ENCODE measurements around the gene TLN1. TPM values are rescaled to one million over a fixed set of nuclear protein-coding genes. Genes with fewer than 3 reads are reported as not detected.

Gene TLN1
- total RNA-seq, 2 donors from 2014 or later, result 117 to 123 TPM

- Mint-ChIP-seq H3K36me3 (ENCODE audit: low read depth) (peaks cover 17% of the 10 kb centered on the region), H3K4me1 (peaks cover 30% of the 10 kb centered on the region), H3K27me3 (ENCODE audit: insufficient read depth) (no peaks in the 10 kb centered on the region), H3K4me3 (peak overlapping the region; percentile 85), H3K27ac (peak overlapping the region; percentile 88), H3K9me3 (no peaks in the 10 kb centered on the region)
- H3K4me1 ChIP-seq (ENCODE audit: control insufficient read depth, insufficient read depth, low read length), result peaks cover 10% of the 10 kb centered on the region
- peak; percentile 88 for DNase-seq
- WGBS, 2 experiments (ENCODE audit: insufficient coverage in 1 of 2, insufficient read length in 1 of 2), result 0 to 5% methylated on average over 8 to 61 of the region's 61 CpGs
- H3K27me3 ChIP-seq (ENCODE audit: control insufficient read depth, insufficient read depth, low read length, poor library complexity, severe bottlenecking), result no peaks in the 10 kb centered on the region
- H3K9me3 ChIP-seq (ENCODE audit: control insufficient read depth, low read length), result no peaks in the 10 kb centered on the region
- H3K36me3 ChIP-seq (ENCODE audit: control insufficient read depth, insufficient read depth, low read length), result peaks cover 24% of the 10 kb centered on the region
- H3K4me3 ChIP-seq (ENCODE audit: low read length), result peak overlapping the region; percentile 96
- H3K27ac ChIP-seq (ENCODE audit: low read depth, low read length), result peak overlapping the region; percentile 58
- TF ChIP-seq CTCF (conservative IDR thresholded peaks at IDR 0.05), result no peak
- peak overlapping the region; percentile 28 for H3K9ac ChIP-seq (ENCODE audit: extremely low read depth, low read length, poor library complexity, severe bottlenecking)
These were observed 41.2 kb downstream of the TLN1 start for GRCh38 chr9:35690614-35691333.

GRCh38 chr9:35690294-35690613, 41.7 kb downstream of the TLN1 start:
- H3K27me3 ChIP-seq (ENCODE audit: control insufficient read depth, insufficient read depth, low read length, poor library complexity, severe bottlenecking), result no peaks in the 10 kb centered on the region
- H3K27me3 Mint-ChIP-seq (ENCODE audit: insufficient read depth), result no peaks in the 10 kb centered on the region
- peak overlapping the region; percentile 88 for H3K27ac Mint-ChIP-seq
- peak overlapping the region; percentile 28 for H3K9ac ChIP-seq (ENCODE audit: extremely low read depth, low read length, poor library complexity, severe bottlenecking)
- H3K36me3 ChIP-seq (ENCODE audit: control insufficient read depth, insufficient read depth, low read length), result peaks cover 25% of the 10 kb centered on the region
- peaks cover 21% of the 10 kb centered on the region for H3K36me3 Mint-ChIP-seq (ENCODE audit: low read depth)
- H3K4me1 Mint-ChIP-seq, result peaks cover 30% of the 10 kb centered on the region
- H3K4me1 ChIP-seq (ENCODE audit: control insufficient read depth, insufficient read depth, low read length), result peaks cover 10% of the 10 kb centered on the region
- no peak for TF ChIP-seq CTCF (conservative IDR thresholded peaks at IDR 0.05)
- no peaks in the 10 kb centered on the region for H3K9me3 ChIP-seq (ENCODE audit: control insufficient read depth, low read length)
- peak overlapping the region; percentile 85 for H3K4me3 Mint-ChIP-seq
- DNase-seq, result peak; percentile 80
- peak overlapping the region; percentile 63 for H3K27ac ChIP-seq (ENCODE audit: low read depth, low read length)
- 1% methylated on average over 21 of the region's 21 CpGs; no CpG with 5 or more reads in 1 of the 2 experiments for WGBS, 2 experiments (ENCODE audit: insufficient coverage in 1 of 2, insufficient read length in 1 of 2)
- H3K9me3 Mint-ChIP-seq, result no peaks in the 10 kb centered on the region
- H3K4me3 ChIP-seq (ENCODE audit: low read length), result peak overlapping the region; percentile 96

GRCh38 chr9:35689542-35690293, 42.3 kb downstream of the TLN1 start, which contains the start of gene TPM2:
TPM2 (minus strand) TSS chr9:35689925; CDS start chr9:35689817, 108 bp downstream.
- WGBS, 2 experiments (ENCODE audit: insufficient coverage in 1 of 2, insufficient read length in 1 of 2), result 0 to 1% methylated on average over 23 to 61 of the region's 61 CpGs
- peaks cover 31% of the 10 kb centered on the region for H3K36me3 ChIP-seq (ENCODE audit: control insufficient read depth, insufficient read depth, low read length)
- peaks cover 25% of the 10 kb centered on the region for H3K36me3 Mint-ChIP-seq (ENCODE audit: low read depth)

More at GRCh38 chr9:35689542-35690293, 42.3 kb downstream of the TLN1 start, which contains the start of gene TPM2:
- H3K4me3 ChIP-seq (ENCODE audit: low read length), result peak within 1 kb of the TSS; percentile 96
- peak within 1 kb of the TSS; percentile 63 for H3K27ac ChIP-seq (ENCODE audit: low read depth, low read length)
- no peaks in the 10 kb centered on the region for H3K9me3 ChIP-seq (ENCODE audit: control insufficient read depth, low read length)
- Mint-ChIP-seq H3K4me1 (peaks cover 30% of the 10 kb centered on the region), H3K4me3 (peak within 1 kb of the TSS; percentile 85), H3K9me3 (no peaks in the 10 kb centered on the region), H3K27ac (peak within 1 kb of the TSS; percentile 88), H3K27me3 (ENCODE audit: insufficient read depth) (no peaks in the 10 kb centered on the region)
- peaks cover 10% of the 10 kb centered on the region for H3K4me1 ChIP-seq (ENCODE audit: control insufficient read depth, insufficient read depth, low read length)
- H3K9ac ChIP-seq (ENCODE audit: extremely low read depth, low read length, poor library complexity, severe bottlenecking), result peak within 1 kb of the TSS; percentile 82
- DNase-seq, result peak; percentile 89
- H3K27me3 ChIP-seq (ENCODE audit: control insufficient read depth, insufficient read depth, low read length, poor library complexity, severe bottlenecking), result no peaks in the 10 kb centered on the region
- TF ChIP-seq CTCF (conservative IDR thresholded peaks at IDR 0.05), result no peak
